Suprapubic skin (tissue), 4 donors: ENCODE results near the gene HEMGN.

Experiments used
- EP300 ChIP-seq: sonication (generic); formaldehyde crosslinking; IDR thresholded peaks from one replicate; pipeline ENCODE4 v1.6.1; 2017; ENCODE audit warnings: antibody characterized with exemption
- POLR2A ChIP-seq, 2 donors: fragments of 450-650 bp; IDR thresholded peaks; one replicate each; pipeline ENCODE4 v1.6.1; 2017; ENCODE audit warnings: antibody characterized with exemption in 2 of 2, mild to moderate bottlenecking in 2 of 2, moderate library complexity in 2 of 2
- POLR2AphosphoS5 ChIP-seq, 3 donors: sonication (generic); formaldehyde crosslinking; IDR thresholded peaks; one replicate each; pipeline ENCODE4 v1.6.1; 2017; ENCODE audit warnings: antibody characterized with exemption in 3 of 3
- TF ChIP-seq, protein P1 (sequence below), 2 donors: fragments of 200-600 bp in 1 of 2; fragments of 450-650 bp in 1 of 2; sonication (generic) in 1 of 2; IDR thresholded peaks; one replicate each; pipeline ENCODE4 v1.5.1; 2016 to 2019; ENCODE audit warnings: antibody characterized with exemption in 2 of 2, mild to moderate bottlenecking in 1 of 2, moderate library complexity in 1 of 2

DNA sequence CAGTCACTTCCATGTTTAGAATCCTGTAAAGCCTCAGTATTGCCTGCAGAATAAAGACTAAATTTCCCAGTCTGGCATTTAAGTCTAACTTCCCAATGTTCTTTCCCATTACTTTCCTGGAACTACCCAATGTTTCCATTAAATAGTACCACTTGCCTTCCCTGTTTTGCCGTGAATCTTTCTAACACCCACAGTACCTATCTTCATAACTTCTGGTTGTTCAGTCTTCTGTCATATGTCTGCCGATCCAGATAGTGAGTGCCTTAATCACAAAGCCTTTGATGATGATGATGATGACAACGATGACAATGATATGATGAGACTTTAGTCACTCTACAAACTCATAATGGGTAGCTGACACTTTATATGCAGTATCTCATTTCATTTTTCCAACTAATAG is 6.6 kb upstream of the HEMGN start:
- TF ChIP-seq, protein P1, sequence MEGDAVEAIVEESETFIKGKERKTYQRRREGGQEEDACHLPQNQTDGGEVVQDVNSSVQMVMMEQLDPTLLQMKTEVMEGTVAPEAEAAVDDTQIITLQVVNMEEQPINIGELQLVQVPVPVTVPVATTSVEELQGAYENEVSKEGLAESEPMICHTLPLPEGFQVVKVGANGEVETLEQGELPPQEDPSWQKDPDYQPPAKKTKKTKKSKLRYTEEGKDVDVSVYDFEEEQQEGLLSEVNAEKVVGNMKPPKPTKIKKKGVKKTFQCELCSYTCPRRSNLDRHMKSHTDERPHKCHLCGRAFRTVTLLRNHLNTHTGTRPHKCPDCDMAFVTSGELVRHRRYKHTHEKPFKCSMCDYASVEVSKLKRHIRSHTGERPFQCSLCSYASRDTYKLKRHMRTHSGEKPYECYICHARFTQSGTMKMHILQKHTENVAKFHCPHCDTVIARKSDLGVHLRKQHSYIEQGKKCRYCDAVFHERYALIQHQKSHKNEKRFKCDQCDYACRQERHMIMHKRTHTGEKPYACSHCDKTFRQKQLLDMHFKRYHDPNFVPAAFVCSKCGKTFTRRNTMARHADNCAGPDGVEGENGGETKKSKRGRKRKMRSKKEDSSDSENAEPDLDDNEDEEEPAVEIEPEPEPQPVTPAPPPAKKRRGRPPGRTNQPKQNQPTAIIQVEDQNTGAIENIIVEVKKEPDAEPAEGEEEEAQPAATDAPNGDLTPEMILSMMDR (IDR thresholded peaks at IDR 0.05): no peak
- TF ChIP-seq POLR2AphosphoS5 (IDR thresholded peaks at IDR 0.05) (no peak), EP300 (no peak), POLR2A (IDR thresholded peaks at IDR 0.05) (no peak)
